Mesendoderm (in vitro differentiated cells): Measurements from ENCODE around the gene MOK.

Experiments used
- DNase-seq: peaks from one replicate; pipeline ENCODE4 v3.0.0; 2013
- H2AK5ac ChIP-seq: 2 replicates; pipeline ENCODE4 v1.6.1; 2013; ENCODE audit warnings: low read length, inconsistent platforms
- H2BK120ac ChIP-seq: 2 replicates; pipeline ENCODE4 v1.6.1; 2013; ENCODE audit warnings: low read depth, mild to moderate bottlenecking, low read length, moderate library complexity, mixed read lengths
- H2BK15ac ChIP-seq: replicated peaks from 2 replicates; pipeline ENCODE4 v1.6.1; 2013; ENCODE audit warnings: low read depth, mild to moderate bottlenecking, moderate library complexity
- H2BK5ac ChIP-seq: 2 replicates; pipeline ENCODE4 v1.6.1; 2013; ENCODE audit warnings: low read length, inconsistent platforms
- H3K18ac ChIP-seq: 2 replicates; pipeline ENCODE4 v1.6.1; 2013; ENCODE audit warnings: mild to moderate bottlenecking, low read length, mixed read lengths
- H3K23ac ChIP-seq: one replicate; pipeline ENCODE4 v1.6.1; 2013; ENCODE audit warnings: low read length
- H3K27ac ChIP-seq: 2 replicates; pipeline ENCODE4 v1.5.1; 2013; ENCODE audit warnings: low read depth, mild to moderate bottlenecking, inconsistent platforms, low read length, moderate library complexity
- H3K27me3 ChIP-seq: 2 replicates; pipeline ENCODE4 v1.6.1; 2013; ENCODE audit warnings: low read length, control low read depth, mild to moderate bottlenecking, inconsistent platforms; ENCODE audit not compliant: insufficient read depth, poor library complexity
- H3K36me3 ChIP-seq: 2 replicates; pipeline ENCODE4 v1.6.1; 2013; ENCODE audit warnings: low read length, inconsistent platforms; ENCODE audit not compliant: control insufficient read depth, insufficient read depth
- H3K4ac ChIP-seq: one replicate; pipeline ENCODE4 v1.6.1; 2013; ENCODE audit warnings: low read depth, mild to moderate bottlenecking, low read length, moderate library complexity
- H3K4me1 ChIP-seq: 2 replicates; pipeline ENCODE4 v1.6.1; 2013; ENCODE audit warnings: low read depth, low read length, inconsistent platforms; ENCODE audit not compliant: control insufficient read depth
- H3K4me2 ChIP-seq: 2 replicates; pipeline ENCODE4 v1.6.1; 2013; ENCODE audit warnings: low read length
- H3K4me3 ChIP-seq: 2 replicates; pipeline ENCODE4 v1.5.1; 2013; ENCODE audit warnings: mild to moderate bottlenecking, low read length
- H3K56ac ChIP-seq: one replicate; pipeline ENCODE4 v1.6.1; 2013; ENCODE audit warnings: low read length
- H3K79me1 ChIP-seq: 2 replicates; pipeline ENCODE4 v1.6.1; 2013; ENCODE audit warnings: low read length, inconsistent platforms
- H3K79me2 ChIP-seq: 2 replicates; pipeline ENCODE4 v1.6.1; 2013; ENCODE audit warnings: mild to moderate bottlenecking, low read length; ENCODE audit not compliant: control insufficient read depth, insufficient read depth
- H3K9ac ChIP-seq: 2 replicates; pipeline ENCODE4 v1.6.1; 2013; ENCODE audit warnings: low read length, inconsistent platforms
- H4K5ac ChIP-seq: one replicate; pipeline ENCODE4 v1.6.1; 2013; ENCODE audit warnings: low read length
- H4K8ac ChIP-seq: one replicate; pipeline ENCODE4 v1.6.1; 2013; ENCODE audit warnings: low read depth, mild to moderate bottlenecking, control low read depth, low read length, moderate library complexity
- WGBS: extraction: QIAGEN DNeasy Blood & Tissue Kit; methylation state at CpG from one replicate; pipeline ENCODE4 v1.1.7; 2013; ENCODE audit warnings: low lambda C conversion rate, missing lambda C conversion rate; ENCODE audit not compliant: insufficient coverage; ENCODE audit errors: extremely low coverage; 5-methylcytosine and 5-hydroxymethylcytosine counted together

MOK gene

DNA sequence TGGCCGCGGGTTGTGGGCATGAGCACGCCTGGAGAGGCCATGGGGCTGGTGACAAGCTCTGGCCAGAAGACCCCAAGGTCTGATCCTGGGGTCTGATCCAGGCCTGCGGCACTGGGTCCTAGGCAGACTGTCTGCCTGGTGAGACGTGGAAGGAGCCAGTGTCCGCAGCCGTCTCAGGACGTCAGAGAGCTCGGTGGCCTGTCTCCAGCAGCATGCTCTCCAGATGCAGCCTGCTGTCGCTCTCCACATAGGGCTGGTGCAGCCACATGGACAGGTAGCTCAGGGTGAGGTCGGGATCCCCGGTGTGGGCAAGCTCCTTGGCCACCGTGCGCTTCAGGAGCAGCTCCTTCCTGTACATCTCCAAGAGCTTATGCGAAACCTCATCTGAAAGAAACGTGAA, 43.4 kb upstream of the MOK start:
- no peaks in the 10 kb centered on the region for H3K79me2 ChIP-seq
- no peak overlapping the region for H2BK5ac ChIP-seq
- peaks cover 11% of the 10 kb centered on the region for H3K36me3 ChIP-seq

DNA sequence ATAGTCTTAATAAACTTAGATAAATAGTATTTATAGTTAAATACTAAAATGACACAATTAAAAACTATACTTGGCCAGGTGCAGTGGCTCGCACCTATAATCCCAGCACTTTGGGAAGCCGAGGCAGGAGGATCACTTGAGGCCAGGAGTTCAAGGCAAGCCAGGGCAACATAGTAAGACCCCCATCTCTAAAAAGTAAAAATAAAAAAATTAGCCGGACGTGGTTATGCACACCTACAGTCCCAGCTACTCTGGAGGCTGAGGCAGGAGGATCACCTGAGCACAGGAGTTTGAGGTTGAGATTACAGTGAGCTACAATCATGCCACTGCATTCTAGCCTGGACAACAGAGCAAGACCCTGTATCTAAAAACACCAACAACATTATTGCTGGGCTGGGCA, 41.7 kb upstream of the MOK start:
- no peak overlapping the region for H3K4me3 ChIP-seq
- no peak overlapping the region for H3K18ac ChIP-seq
- no peak overlapping the region for H2AK5ac ChIP-seq
- H3K56ac ChIP-seq = no peak overlapping the region
- no peak overlapping the region for H3K9ac ChIP-seq
- no peaks in the 10 kb centered on the region for H3K4me1 ChIP-seq
- H3K27ac ChIP-seq = no peak overlapping the region
- H3K23ac ChIP-seq = no peak overlapping the region
- no peaks in the 10 kb centered on the region for H3K27me3 ChIP-seq
- peaks cover 12% of the 10 kb centered on the region for H3K36me3 ChIP-seq
- H3K79me1 ChIP-seq = no peaks in the 10 kb centered on the region
- no peak overlapping the region for H2BK15ac ChIP-seq
- H2BK120ac ChIP-seq = no peak overlapping the region
- no peak overlapping the region for H3K4ac ChIP-seq
- H2BK5ac ChIP-seq = no peak overlapping the region
- no peak overlapping the region for H4K5ac ChIP-seq
- H4K8ac ChIP-seq = no peak overlapping the region
- H3K4me2 ChIP-seq = no peak overlapping the region
- H3K79me2 ChIP-seq = no peaks in the 10 kb centered on the region
- WGBS = no CpG with 5 or more reads among the region's 4 CpGs
- no peak for DNase-seq

More for the DNA sequence above, 43.4 kb upstream of the MOK start:
- H3K4me3 ChIP-seq = no peak overlapping the region
- no peak overlapping the region for H3K18ac ChIP-seq
- no peak overlapping the region for H4K8ac ChIP-seq
- no peaks in the 10 kb centered on the region for H3K27me3 ChIP-seq
- no peak overlapping the region for H4K5ac ChIP-seq
- H3K4me1 ChIP-seq = no peaks in the 10 kb centered on the region
- DNase-seq = no peak
- H3K79me1 ChIP-seq = no peaks in the 10 kb centered on the region
- WGBS = no CpG with 5 or more reads among the region's 16 CpGs
- no peak overlapping the region for H2BK15ac ChIP-seq
- H3K56ac ChIP-seq = no peak overlapping the region
- H3K4me2 ChIP-seq = no peak overlapping the region
- H2BK120ac ChIP-seq = no peak overlapping the region
- H2AK5ac ChIP-seq = no peak overlapping the region
- H3K4ac ChIP-seq = no peak overlapping the region
- no peak overlapping the region for H3K27ac ChIP-seq
- H3K23ac ChIP-seq = no peak overlapping the region
- no peak overlapping the region for H3K9ac ChIP-seq

DNA sequence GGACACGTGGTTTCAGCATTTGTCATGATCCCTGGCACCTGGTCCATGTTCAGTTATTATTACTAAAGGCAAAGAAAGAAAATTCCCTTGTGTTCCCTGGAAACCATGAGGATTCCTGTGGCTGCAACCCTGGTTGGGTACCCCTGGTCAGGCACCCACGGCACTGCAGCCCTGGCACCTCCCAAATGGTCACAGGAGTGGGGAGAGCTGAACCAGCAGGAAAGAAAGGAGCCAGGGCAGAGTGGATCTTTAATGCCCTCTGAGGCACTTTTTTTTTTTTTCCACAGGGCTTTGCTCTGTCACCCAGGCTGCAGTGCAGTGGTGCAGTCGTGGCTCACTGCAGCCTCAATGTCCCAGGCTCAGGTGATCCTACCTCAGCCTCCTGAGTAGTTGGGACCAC, 40.3 kb upstream of the MOK start:
- no peak overlapping the region for H3K4me3 ChIP-seq
- no peak overlapping the region for H3K4me2 ChIP-seq
- DNase-seq = no peak
- WGBS = no CpG with 5 or more reads among the region's 3 CpGs
- H3K27me3 ChIP-seq = no peaks in the 10 kb centered on the region
- no peak overlapping the region for H3K18ac ChIP-seq
- H3K9ac ChIP-seq = no peak overlapping the region
- H3K79me2 ChIP-seq = no peaks in the 10 kb centered on the region
- H3K23ac ChIP-seq = no peak overlapping the region
- no peak overlapping the region for H4K5ac ChIP-seq
- H3K27ac ChIP-seq = no peak overlapping the region
- no peak overlapping the region for H4K8ac ChIP-seq
- H3K79me1 ChIP-seq = no peaks in the 10 kb centered on the region
- no peak overlapping the region for H3K56ac ChIP-seq
- H2AK5ac ChIP-seq = no peak overlapping the region
- H2BK120ac ChIP-seq = no peak overlapping the region
- H3K4me1 ChIP-seq = no peaks in the 10 kb centered on the region
- peaks cover 12% of the 10 kb centered on the region for H3K36me3 ChIP-seq
- no peak overlapping the region for H3K4ac ChIP-seq
- no peak overlapping the region for H2BK15ac ChIP-seq
- no peak overlapping the region for H2BK5ac ChIP-seq

- Histone ChIP-seq H3K4me3 (no peak overlapping the region), H3K4me2 (no peak overlapping the region), H3K27ac (no peak overlapping the region), H4K8ac (no peak overlapping the region), H3K4me1 (no peaks in the 10 kb centered on the region), H2BK5ac (no peak overlapping the region), H3K4ac (no peak overlapping the region), H3K36me3 (peaks cover 12% of the 10 kb centered on the region), H3K79me2 (no peaks in the 10 kb centered on the region), H2BK15ac (no peak overlapping the region), H3K23ac (no peak overlapping the region), H4K5ac (no peak overlapping the region), H2BK120ac (no peak overlapping the region), H3K79me1 (no peaks in the 10 kb centered on the region), H3K27me3 (no peaks in the 10 kb centered on the region), H3K56ac (no peak overlapping the region), H3K9ac (no peak overlapping the region), H2AK5ac (no peak overlapping the region), H3K18ac (no peak overlapping the region)
- no peak for DNase-seq
- no CpG with 5 or more reads among the region's 5 CpGs for whole genome bisulfite sequencing
These were observed 39.5 kb upstream of the MOK start for GRCh38 chr14:102344485-102344884.

GRCh38 chr14:102344084-102344483, 39.1 kb upstream of the MOK start:
- H2AK5ac ChIP-seq = no peak overlapping the region
- H3K79me2 ChIP-seq = no peaks in the 10 kb centered on the region
- H3K4ac ChIP-seq = no peak overlapping the region
- no peak overlapping the region for H3K18ac ChIP-seq
- no CpG with 5 or more reads among the region's 7 CpGs for WGBS
- H3K4me2 ChIP-seq = no peak overlapping the region
- H3K79me1 ChIP-seq = no peaks in the 10 kb centered on the region
- no peaks in the 10 kb centered on the region for H3K4me1 ChIP-seq
- no peak overlapping the region for H3K4me3 ChIP-seq
- no peaks in the 10 kb centered on the region for H3K27me3 ChIP-seq
- no peak for DNase-seq
- no peak overlapping the region for H2BK5ac ChIP-seq
- no peak overlapping the region for H4K5ac ChIP-seq
- no peak overlapping the region for H4K8ac ChIP-seq
- no peak overlapping the region for H3K23ac ChIP-seq
- no peak overlapping the region for H3K56ac ChIP-seq
- H3K9ac ChIP-seq = no peak overlapping the region
- peaks cover 12% of the 10 kb centered on the region for H3K36me3 ChIP-seq
- H3K27ac ChIP-seq = no peak overlapping the region
- no peak overlapping the region for H2BK120ac ChIP-seq
- no peak overlapping the region for H2BK15ac ChIP-seq

DNA sequence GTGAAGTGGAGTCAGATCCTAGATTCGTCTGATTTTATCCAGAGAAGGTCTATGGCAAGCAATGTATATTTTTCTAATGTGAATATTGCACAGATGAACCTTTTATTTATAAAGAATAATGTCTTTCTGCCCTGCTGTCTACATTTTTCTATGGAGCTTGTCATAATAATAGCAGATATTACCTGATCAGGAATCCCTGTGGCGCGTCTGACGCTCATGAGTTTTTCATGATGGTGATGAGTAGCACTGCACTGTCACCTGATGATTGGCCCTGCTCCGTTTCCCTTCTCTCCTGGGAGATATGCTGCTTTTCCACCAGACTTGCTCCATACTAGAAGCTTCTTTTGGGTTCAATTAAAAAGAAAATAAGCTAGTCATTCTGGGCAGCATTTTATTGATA, 37.3 kb upstream of the MOK start:
- H4K5ac ChIP-seq = no peak overlapping the region
- no peaks in the 10 kb centered on the region for H3K79me2 ChIP-seq
- DNase-seq = no peak
- no peak overlapping the region for H3K18ac ChIP-seq
- H2BK15ac ChIP-seq = no peak overlapping the region
- H3K9ac ChIP-seq = no peak overlapping the region
- no peaks in the 10 kb centered on the region for H3K4me1 ChIP-seq
- no peak overlapping the region for H3K27ac ChIP-seq
- no peak overlapping the region for H3K4me2 ChIP-seq
- H3K36me3 ChIP-seq = peaks cover 10% of the 10 kb centered on the region
- no peaks in the 10 kb centered on the region for H3K79me1 ChIP-seq
- H2AK5ac ChIP-seq = no peak overlapping the region
- no peak overlapping the region for H3K23ac ChIP-seq
- H2BK120ac ChIP-seq = no peak overlapping the region
- no peak overlapping the region for H3K4me3 ChIP-seq
- no peak overlapping the region for H2BK5ac ChIP-seq
- H3K4ac ChIP-seq = no peak overlapping the region
- no peaks in the 10 kb centered on the region for H3K27me3 ChIP-seq
- WGBS = no CpG with 5 or more reads among the region's 5 CpGs
- no peak overlapping the region for H4K8ac ChIP-seq
- H3K56ac ChIP-seq = no peak overlapping the region
